Transverse colon (tissue), 4 donors: ENCODE results near the gene FOXE3. TPM values are rescaled to one million over a fixed set of nuclear protein-coding genes. Genes with fewer than 3 reads are reported as not detected.

ENCODE experiments used
- DNase-seq: peaks from one replicate; pipeline ENCODE4 v3.0.0-alpha.2; 2019
- H3K27ac ChIP-seq, 4 donors: fragments of 200-600 bp; sonication (generic); 2 replicates each; pipeline ENCODE4 v1.5.1; 2016 to 2018; ENCODE audit warnings: inconsistent platforms in 4 of 4
- H3K27me3 ChIP-seq: fragments of 200-600 bp; sonication (generic); 2 replicates; pipeline ENCODE4 v1.5.1; 2017; ENCODE audit warnings: inconsistent platforms
- H3K36me3 ChIP-seq, 4 donors: fragments of 200-600 bp; sonication (generic); 2 replicates each; pipeline ENCODE4 v1.5.1; 2017 to 2019; ENCODE audit warnings: inconsistent platforms in 4 of 4
- H3K4me1 ChIP-seq, 4 donors: fragments of 200-600 bp; sonication (generic); 2 replicates each; pipeline ENCODE4 v1.5.1; 2017 to 2020; ENCODE audit warnings: inconsistent platforms in 4 of 4
- H3K4me3 ChIP-seq, 4 donors: fragments of 200-600 bp; sonication (generic); 1 replicate in 1 of 4; 2 replicates in 3 of 4; pipeline versions ENCODE4 v1.5.1 to v1.6.1; 2017 to 2019; ENCODE audit warnings: inconsistent platforms in 4 of 4
- H3K9me3 ChIP-seq, 2 donors: fragments of 200-600 bp; sonication (generic); 2 replicates each; pipeline ENCODE4 v1.5.1; 2017 to 2019; ENCODE audit warnings: inconsistent platforms in 2 of 2
- EP300 ChIP-seq: sonication (generic); formaldehyde crosslinking; IDR thresholded peaks from one replicate; pipeline ENCODE4 v1.6.1; 2017; ENCODE audit warnings: antibody characterized with exemption, low read depth
- POLR2A ChIP-seq: fragments of 450-650 bp; IDR thresholded peaks from one replicate; pipeline ENCODE4 v1.6.1; 2016; ENCODE audit warnings: antibody characterized with exemption, mild to moderate bottlenecking, moderate library complexity
- POLR2AphosphoS5 ChIP-seq, 3 donors: sonication (generic); formaldehyde crosslinking; IDR thresholded peaks; one replicate each; pipeline ENCODE4 v1.6.1; 2016; ENCODE audit warnings: antibody characterized with exemption in 3 of 3
- WGBS, 2 donors: methylation state at CpG; one replicate each; pipeline ENCODE4 v1.1.5; 2018; ENCODE audit warnings: low coverage in 1 of 2; 5-methylcytosine and 5-hydroxymethylcytosine counted together
- in situ Hi-C, 4 donors: fragments of 200-750 bp; cut with MboI; loops; one replicate each; pipeline versions ENCODE4 v1.15.0 to v1.15.1; 2017; ENCODE audit warnings: low sequenced_read_pairs in 3 of 4, low pct_ligation_motif_present in 1 of 4, low pct_unique_long_range_greater_than_20kb in 1 of 4
- intact Hi-C: fragments of 100-400 bp; cut with DNase I; formaldehyde crosslinking; loops from one replicate; pipeline ENCODE4 v1.15.1; 2023; ENCODE audit warnings: low total_unique reads
- total RNA-seq, 4 donors: library from RNA; depleted of rRNA; stranded (reverse); fragments of >200 nt; gene quantifications; one replicate each; pipeline ENCODE4 v1.1.0, GENCODE V29; 2016
- TF ChIP-seq, protein P1 (sequence below), 5 experiments: fragments of 200-600 bp in 3 of 5; fragments of 450-650 bp in 2 of 5; sonication (generic) in 3 of 5; IDR thresholded peaks; 1 replicate in 2 of 5; 2 replicates in 3 of 5; pipeline ENCODE4 v1.5.1; 2016 to 2017; ENCODE audit warnings: antibody characterized with exemption in 5 of 5, inconsistent platforms in 3 of 5, mild to moderate bottlenecking in 2 of 5, moderate library complexity in 1 of 5

FOXE3 gene
- total RNA-seq, 4 donors from 2014 or later: not detected

DNA sequence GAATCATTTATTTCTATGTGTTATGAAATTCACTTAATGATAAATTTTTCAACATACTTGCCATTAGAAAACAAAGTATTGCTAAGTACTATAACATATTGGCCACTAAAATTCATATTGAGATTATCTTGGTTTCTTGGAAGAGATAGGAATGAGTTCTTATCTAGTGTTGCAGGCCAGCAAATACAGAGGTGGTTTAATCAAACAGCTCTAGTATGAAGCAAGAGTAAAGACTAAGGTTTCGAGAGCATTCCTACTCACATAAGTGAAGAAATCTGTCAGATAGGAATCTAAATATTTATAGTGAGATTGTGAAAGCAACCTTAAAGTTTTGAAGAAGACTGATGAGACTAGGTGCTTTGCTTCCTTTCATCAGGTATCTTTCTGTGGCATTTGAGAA is 37.9 kb upstream of the FOXE3 start:
- intact Hi-C loops: no loop called here
- Histone ChIP-seq H3K27ac (no peak overlapping the region), H3K4me1 (no peaks in the 10 kb centered on the region), H3K9me3 (no peaks in the 10 kb centered on the region), H3K4me3 (no peak overlapping the region), H3K27me3 (no peaks in the 10 kb centered on the region), H3K36me3 (peaks cover 0 to 59% (median 27%) of the 10 kb centered on the region in 4 donors)
- DNase-seq: no peak
- in situ Hi-C loops: no loop called here
- TF ChIP-seq POLR2A: no peak
- no peak for TF ChIP-seq POLR2AphosphoS5 (IDR thresholded peaks at IDR 0.05)
- no peak for TF ChIP-seq EP300
- TF ChIP-seq, protein P1, sequence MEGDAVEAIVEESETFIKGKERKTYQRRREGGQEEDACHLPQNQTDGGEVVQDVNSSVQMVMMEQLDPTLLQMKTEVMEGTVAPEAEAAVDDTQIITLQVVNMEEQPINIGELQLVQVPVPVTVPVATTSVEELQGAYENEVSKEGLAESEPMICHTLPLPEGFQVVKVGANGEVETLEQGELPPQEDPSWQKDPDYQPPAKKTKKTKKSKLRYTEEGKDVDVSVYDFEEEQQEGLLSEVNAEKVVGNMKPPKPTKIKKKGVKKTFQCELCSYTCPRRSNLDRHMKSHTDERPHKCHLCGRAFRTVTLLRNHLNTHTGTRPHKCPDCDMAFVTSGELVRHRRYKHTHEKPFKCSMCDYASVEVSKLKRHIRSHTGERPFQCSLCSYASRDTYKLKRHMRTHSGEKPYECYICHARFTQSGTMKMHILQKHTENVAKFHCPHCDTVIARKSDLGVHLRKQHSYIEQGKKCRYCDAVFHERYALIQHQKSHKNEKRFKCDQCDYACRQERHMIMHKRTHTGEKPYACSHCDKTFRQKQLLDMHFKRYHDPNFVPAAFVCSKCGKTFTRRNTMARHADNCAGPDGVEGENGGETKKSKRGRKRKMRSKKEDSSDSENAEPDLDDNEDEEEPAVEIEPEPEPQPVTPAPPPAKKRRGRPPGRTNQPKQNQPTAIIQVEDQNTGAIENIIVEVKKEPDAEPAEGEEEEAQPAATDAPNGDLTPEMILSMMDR (IDR thresholded peaks at IDR 0.05): no peak
- 97 to 100% methylated on average over 1 of the region's 1 CpG for WGBS, 2 donors

DNA sequence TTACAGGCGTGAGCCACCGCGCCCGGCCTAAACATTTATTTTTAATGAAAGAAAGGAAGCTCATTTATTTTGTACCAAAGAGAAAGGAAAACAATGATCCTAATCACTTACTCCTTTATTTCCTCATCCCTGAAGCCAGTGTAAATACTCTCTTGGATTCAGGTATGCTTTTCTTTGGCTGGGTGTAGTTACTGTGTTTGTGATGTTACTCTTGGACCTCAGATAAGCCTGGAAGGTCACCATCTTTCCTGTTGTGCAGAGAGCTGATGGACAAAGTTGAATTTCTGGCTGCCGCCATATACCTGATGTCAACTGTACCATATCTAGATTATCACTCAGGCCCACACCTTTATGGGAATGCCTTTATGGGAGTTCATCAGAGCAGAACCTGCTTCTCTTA is 35.4 kb upstream of the FOXE3 start:
- DNase-seq: no peak
- Histone ChIP-seq H3K36me3 (peaks cover 0 to 35% (median 15%) of the 10 kb centered on the region in 4 donors), H3K27me3 (no peaks in the 10 kb centered on the region), H3K27ac (no peak overlapping the region), H3K4me3 (no peak overlapping the region), H3K9me3 (no peaks in the 10 kb centered on the region), H3K4me1 (no peaks in the 10 kb centered on the region)
- intact Hi-C loops: no loop called here
- in situ Hi-C loops: no loop called here
- 98 to 99% methylated on average over 5 of the region's 5 CpGs for WGBS, 2 donors
- TF ChIP-seq POLR2AphosphoS5 (IDR thresholded peaks at IDR 0.05) (no peak), POLR2A (no peak), EP300 (no peak)
- TF ChIP-seq, protein P1 (IDR thresholded peaks at IDR 0.05): no peak

DNA sequence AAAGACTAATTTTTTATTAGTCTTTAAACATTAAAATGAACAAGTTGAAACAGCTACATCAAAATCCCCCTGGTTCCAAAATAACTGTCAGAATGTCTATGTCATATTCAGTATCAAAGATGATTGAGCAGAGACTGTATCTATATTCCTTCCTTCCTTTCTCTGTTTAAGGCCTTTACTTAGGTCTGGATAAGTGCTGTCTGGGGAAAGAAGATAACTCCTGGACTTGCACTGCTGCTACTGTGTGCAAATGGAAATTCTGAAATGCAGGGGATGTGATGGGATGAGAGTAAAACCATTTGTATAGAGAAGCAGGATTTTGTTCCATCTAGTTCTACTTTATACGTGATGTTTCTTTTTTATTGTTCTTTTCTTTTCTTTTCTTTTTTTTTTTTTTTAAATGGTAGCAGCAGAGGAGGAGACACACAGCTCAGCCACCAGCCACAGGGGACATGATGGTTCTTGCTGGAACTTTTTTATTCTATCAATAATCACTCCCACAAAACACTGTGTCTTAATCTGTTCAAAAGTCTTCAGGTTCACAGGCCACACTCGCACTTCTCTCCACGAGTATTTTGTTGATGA is 33.6 kb upstream of the FOXE3 start:
- Histone ChIP-seq H3K27ac (no peak overlapping the region), H3K4me3 (no peak overlapping the region), H3K4me1 (no peaks in the 10 kb centered on the region), H3K27me3 (no peaks in the 10 kb centered on the region), H3K36me3 (peaks cover 0 to 24% (median 10%) of the 10 kb centered on the region in 4 donors), H3K9me3 (no peaks in the 10 kb centered on the region)
- in situ Hi-C loops (no loop called here), intact Hi-C loops (no loop called here)
- DNase-seq: no peak
- TF ChIP-seq POLR2A (no peak), POLR2AphosphoS5 (IDR thresholded peaks at IDR 0.05) (no peak), EP300 (no peak)
- TF ChIP-seq, protein P1 (IDR thresholded peaks at IDR 0.05): no peak
- WGBS, 2 donors: 77 to 82% methylated on average over 3 of the region's 3 CpGs

DNA sequence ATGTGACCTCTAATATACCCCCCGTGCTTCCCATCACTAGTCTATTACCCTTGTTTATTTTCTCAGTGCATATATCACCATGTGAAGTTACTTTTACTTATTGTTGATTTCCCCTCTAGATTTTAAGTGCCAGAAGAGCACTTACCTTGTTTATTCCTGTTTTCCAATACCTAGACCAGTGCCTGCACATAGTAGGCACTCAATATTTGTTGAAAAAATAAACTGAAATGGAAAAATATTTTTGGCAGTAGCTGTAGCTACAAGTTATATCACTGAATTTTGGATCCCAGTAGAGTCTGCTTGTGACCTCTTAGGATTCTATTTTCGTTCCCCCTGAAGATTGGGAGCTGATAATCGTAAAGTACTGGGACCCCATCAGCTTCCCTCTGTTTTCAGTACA is 32.0 kb upstream of the FOXE3 start:
- no peak for TF ChIP-seq EP300
- TF ChIP-seq, protein P1 (IDR thresholded peaks at IDR 0.05): no peak
- no peak for TF ChIP-seq POLR2AphosphoS5 (IDR thresholded peaks at IDR 0.05)
- no peak for TF ChIP-seq POLR2A
- in situ Hi-C loops (no loop called here), intact Hi-C loops (no loop called here)
- Histone ChIP-seq H3K4me3 (no peak overlapping the region), H3K4me1 (peaks cover 0 to 11% (median 3%) of the 10 kb centered on the region in 4 donors), H3K27me3 (no peaks in the 10 kb centered on the region), H3K9me3 (no peaks in the 10 kb centered on the region), H3K36me3 (peaks cover 0 to 13% (median 6%) of the 10 kb centered on the region in 4 donors), H3K27ac (no peak overlapping the region)
- WGBS, 2 donors: 94 to 97% methylated on average over 3 of the region's 3 CpGs
- DNase-seq: no peak
